Measurements from ENCODE around the gene SMIM32. TPM values are rescaled to one million over a fixed set of nuclear protein-coding genes. Genes with fewer than 3 reads are reported as not detected.

SMIM32 gene
- total and polyA plus RNA-seq, 2 donors (not counting 1 experiment from before 2014, with no cell fraction given): not detected

- H3K4me3 ChIP-seq (ENCODE audit: control extremely low read depth in 1 of 5, extremely low read depth in 1 of 5, insufficient read depth in 1 of 5, low read depth in 2 of 5, low read length in 4 of 5): no peak overlapping the region
- no peaks in the 10 kb centered on the region for H3K4me1 Mint-ChIP-seq
- H3K9ac ChIP-seq (ENCODE audit: low read length): no peak overlapping the region
- H4K20me1 ChIP-seq (ENCODE audit: control insufficient read depth, insufficient read depth, low read length, poor library complexity, severe bottlenecking): no peaks in the 10 kb centered on the region
- no peaks in the 10 kb centered on the region for H3K9me3 ChIP-seq (ENCODE audit: control extremely low read depth in 1 of 3, control insufficient read depth in 2 of 3, insufficient read depth in 1 of 3, low read length in 2 of 3)
- no peak overlapping the region for H3K4me3 Mint-ChIP-seq
- H3K36me3 ChIP-seq (replicated peaks in 1 of 2; ENCODE audit: control extremely low read depth in 1 of 2, control insufficient read depth in 1 of 2, extremely low read depth in 1 of 2, insufficient read depth in 2 of 2, low read length in 1 of 2): no peaks in the 10 kb centered on the region
- ChIA-PET POLR2A (no interaction called here), CTCF (no interaction called here)
- no peaks in the 10 kb centered on the region for H3K27me3 ChIP-seq (replicated peaks in 1 of 4; ENCODE audit: control extremely low read depth in 1 of 4, control insufficient read depth in 3 of 4, insufficient read depth in 4 of 4, low read length in 3 of 4)
- H3K79me2 ChIP-seq (ENCODE audit: control insufficient read depth, insufficient read depth, low read length): no peaks in the 10 kb centered on the region
- ATAC-seq (ENCODE audit: low read depth): no peak
- peaks cover 7% of the 10 kb centered on the region for H3K27me3 Mint-ChIP-seq
- H3K4me1 ChIP-seq (ENCODE audit: control insufficient read depth in 2 of 2, insufficient read depth in 2 of 2, low read length in 2 of 2): no peaks in the 10 kb centered on the region
- no peak overlapping the region for H2AFZ ChIP-seq (ENCODE audit: insufficient read depth, low read depth, low read length, poor library complexity, severe bottlenecking)
- no peak overlapping the region for H3K27ac Mint-ChIP-seq
- H3K27ac ChIP-seq (ENCODE audit: low read length in 2 of 2): no peak overlapping the region
- TF ChIP-seq, protein P1, sequence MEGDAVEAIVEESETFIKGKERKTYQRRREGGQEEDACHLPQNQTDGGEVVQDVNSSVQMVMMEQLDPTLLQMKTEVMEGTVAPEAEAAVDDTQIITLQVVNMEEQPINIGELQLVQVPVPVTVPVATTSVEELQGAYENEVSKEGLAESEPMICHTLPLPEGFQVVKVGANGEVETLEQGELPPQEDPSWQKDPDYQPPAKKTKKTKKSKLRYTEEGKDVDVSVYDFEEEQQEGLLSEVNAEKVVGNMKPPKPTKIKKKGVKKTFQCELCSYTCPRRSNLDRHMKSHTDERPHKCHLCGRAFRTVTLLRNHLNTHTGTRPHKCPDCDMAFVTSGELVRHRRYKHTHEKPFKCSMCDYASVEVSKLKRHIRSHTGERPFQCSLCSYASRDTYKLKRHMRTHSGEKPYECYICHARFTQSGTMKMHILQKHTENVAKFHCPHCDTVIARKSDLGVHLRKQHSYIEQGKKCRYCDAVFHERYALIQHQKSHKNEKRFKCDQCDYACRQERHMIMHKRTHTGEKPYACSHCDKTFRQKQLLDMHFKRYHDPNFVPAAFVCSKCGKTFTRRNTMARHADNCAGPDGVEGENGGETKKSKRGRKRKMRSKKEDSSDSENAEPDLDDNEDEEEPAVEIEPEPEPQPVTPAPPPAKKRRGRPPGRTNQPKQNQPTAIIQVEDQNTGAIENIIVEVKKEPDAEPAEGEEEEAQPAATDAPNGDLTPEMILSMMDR (IDR thresholded peaks at IDR 0.05): no peak
- TF ChIP-seq EZH2 (IDR thresholded peaks at IDR 0.05; ENCODE audit: borderline replicate concordance, insufficient read depth, low read depth, low read length, poor library complexity, severe bottlenecking): no peak
- WGBS (ENCODE audit: insufficient coverage): no CpG with 5 or more reads among the region's 1 CpG
- intact Hi-C loops (cut with micrococcal nuclease): no loop called here
- no peak overlapping the region for H3K4me2 ChIP-seq (replicated peaks; ENCODE audit: low read depth, low read length, poor library complexity, severe bottlenecking)
- DNase-seq: no peak
- H3K9me3 Mint-ChIP-seq (ENCODE audit: insufficient read depth): no peaks in the 10 kb centered on the region
These were observed 49.2 kb upstream of the SMIM32 start for GRCh38 chr5:136242136-136242535.

DNA sequence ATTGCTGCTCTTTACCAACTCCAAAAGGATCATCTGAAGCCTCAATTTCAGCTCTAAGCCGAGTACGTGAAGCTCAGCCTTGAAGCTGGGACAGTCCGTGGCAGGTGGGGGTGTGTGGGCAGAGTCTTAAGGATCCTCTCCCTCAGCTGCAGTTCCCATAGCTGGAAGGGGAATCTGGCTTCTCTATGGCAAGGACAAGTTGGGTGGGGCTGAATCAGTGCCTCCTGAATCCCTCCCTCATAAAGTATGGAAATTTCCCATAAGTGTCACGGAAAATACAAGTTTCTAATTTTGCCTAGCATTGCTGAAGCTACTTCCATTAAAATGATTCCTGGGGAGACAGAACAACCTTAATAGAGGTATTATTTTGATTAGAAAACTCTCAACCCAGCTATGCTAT, 47.9 kb upstream of the SMIM32 start:
- intact Hi-C loops (cut with micrococcal nuclease): no loop called here
- Histone ChIP-seq H3K9me3 (ENCODE audit: control extremely low read depth in 1 of 3, control insufficient read depth in 2 of 3, insufficient read depth in 1 of 3, low read length in 2 of 3) (no peaks in the 10 kb centered on the region), H3K27me3 (replicated peaks in 1 of 4; ENCODE audit: control extremely low read depth in 1 of 4, control insufficient read depth in 3 of 4, insufficient read depth in 4 of 4, low read length in 3 of 4) (no peaks in the 10 kb centered on the region), H3K4me2 (replicated peaks; ENCODE audit: low read depth, low read length, poor library complexity, severe bottlenecking) (no peak overlapping the region), H3K9ac (ENCODE audit: low read length) (no peak overlapping the region), H4K20me1 (ENCODE audit: control insufficient read depth, insufficient read depth, low read length, poor library complexity, severe bottlenecking) (no peaks in the 10 kb centered on the region), H3K4me3 (ENCODE audit: control extremely low read depth in 1 of 5, extremely low read depth in 1 of 5, insufficient read depth in 1 of 5, low read depth in 2 of 5, low read length in 4 of 5) (no peak overlapping the region), H2AFZ (ENCODE audit: insufficient read depth, low read depth, low read length, poor library complexity, severe bottlenecking) (no peak overlapping the region), H3K27ac (ENCODE audit: low read length in 2 of 2) (no peak overlapping the region), H3K79me2 (ENCODE audit: control insufficient read depth, insufficient read depth, low read length) (no peaks in the 10 kb centered on the region), H3K4me1 (ENCODE audit: control insufficient read depth in 2 of 2, insufficient read depth in 2 of 2, low read length in 2 of 2) (no peaks in the 10 kb centered on the region), H3K36me3 (replicated peaks in 1 of 2; ENCODE audit: control extremely low read depth in 1 of 2, control insufficient read depth in 1 of 2, extremely low read depth in 1 of 2, insufficient read depth in 2 of 2, low read length in 1 of 2) (no peaks in the 10 kb centered on the region)
- H3K27ac Mint-ChIP-seq: no peak overlapping the region
- CTCF ChIA-PET: no interaction called here
- POLR2A ChIA-PET: no interaction called here
- ATAC-seq (ENCODE audit: low read depth) (no peak), DNase-seq (no peak)
- no peaks in the 10 kb centered on the region for H3K4me1 Mint-ChIP-seq
- no peak for TF ChIP-seq EZH2 (IDR thresholded peaks at IDR 0.05; ENCODE audit: borderline replicate concordance, insufficient read depth, low read depth, low read length, poor library complexity, severe bottlenecking)
- TF ChIP-seq, protein P1 (IDR thresholded peaks at IDR 0.05): no peak
- peaks cover 7% of the 10 kb centered on the region for H3K27me3 Mint-ChIP-seq
- H3K9me3 Mint-ChIP-seq (ENCODE audit: insufficient read depth): no peaks in the 10 kb centered on the region
- WGBS (ENCODE audit: insufficient coverage): no CpG with 5 or more reads among the region's 4 CpGs
- no peak overlapping the region for H3K4me3 Mint-ChIP-seq

Data from B cell (primary cell).